Measurements from ENCODE around the gene MT1B. TPM values are rescaled to one million over a fixed set of nuclear protein-coding genes. Genes with fewer than 3 reads are reported as not detected.
"Not testable (repeated sequence)": the region's sequence is repeated elsewhere in the genome, so short reads cannot be mapped to it uniquely, and the experiment has no call there.

MT1B gene
- total RNA-seq, 1 donor from 2014 or later: not detected

- DNase-seq: peak; percentile 9
Observed at GRCh38 chr16:56667581-56668571, 16.2 kb downstream of the MT1B start, which contains the start of gene MT1G. Gene MT1G (minus strand): TSS chr16:56668065. CDS start chr16:56667993, 72 bp downstream.

GRCh38 chr16:56669005-56669839, 17.5 kb downstream of the MT1B start, which contains the start of gene MT1H:
Gene MT1H (plus strand): TSS chr16:56669814. CDS start chr16:56669885, 71 bp downstream.
- peak; percentile 18 for DNase-seq

- no peak for DNase-seq
Observed at GRCh38 chr16:56669840-56670619, 18.3 kb downstream of the MT1B start.

GRCh38 chr16:56670620-56670934, 18.9 kb downstream of the MT1B start:
- no peak for DNase-seq

GRCh38 chr16:56671691-56672090, 20.0 kb downstream of the MT1B start:
- DNase-seq: peak; percentile 29

- not testable (repeated sequence) for DNase-seq
Observed at GRCh38 chr16:56672171-56672570, 20.5 kb downstream of the MT1B start.

GRCh38 chr16:56672761-56673536, 21.3 kb downstream of the MT1B start:
- no peak for DNase-seq

GRCh38 chr16:56673921-56674320, 22.2 kb downstream of the MT1B start:
- DNase-seq: peak; percentile 50

- DNase-seq: not testable (repeated sequence)
Observed at GRCh38 chr16:56674570-56674969, 22.9 kb downstream of the MT1B start.

- DNase-seq: no peak
Observed at GRCh38 chr16:56675685-56676210, 24.1 kb downstream of the MT1B start.

GRCh38 chr16:56677474-56677873, 25.8 kb downstream of the MT1B start:
- DNase-seq: no peak

- no peak for DNase-seq
Observed at GRCh38 chr16:56679078-56679730, 27.5 kb downstream of the MT1B start.

- DNase-seq: no peak
Observed at GRCh38 chr16:56679818-56680217, 28.1 kb downstream of the MT1B start.

- peak; percentile 92 for DNase-seq
Observed at GRCh38 chr16:56681939-56682702, 30.4 kb downstream of the MT1B start, which contains the start of gene MT1X. Gene MT1X (plus strand): TSS chr16:56682470. CDS start chr16:56682541, 71 bp downstream.

GRCh38 chr16:56682703-56683397, 31.2 kb downstream of the MT1B start:
- no peak for DNase-seq

GRCh38 chr16:56683424-56684172, 31.9 kb downstream of the MT1B start:
- DNase-seq: peak; percentile 64

- DNase-seq: no peak
Observed at GRCh38 chr16:56684256-56684925, 32.7 kb downstream of the MT1B start.

Measured in tongue (tissue), 2 donors.